GM19467 (cell line): ENCODE data around the gene MED13L.
"Not testable (repeated sequence)": the region's sequence is repeated elsewhere in the genome, so short reads cannot be mapped to it uniquely, and the experiment has no call there.

Source experiments
- ATAC-seq: cut with Tn5 transposase; IDR thresholded peaks from one replicate; pipeline ENCODE4 v1.9.1; 2021; ENCODE audit warnings: mild to moderate bottlenecking, moderate library complexity; ENCODE audit not compliant: unreplicated experiment

Gene MED13L

DNA sequence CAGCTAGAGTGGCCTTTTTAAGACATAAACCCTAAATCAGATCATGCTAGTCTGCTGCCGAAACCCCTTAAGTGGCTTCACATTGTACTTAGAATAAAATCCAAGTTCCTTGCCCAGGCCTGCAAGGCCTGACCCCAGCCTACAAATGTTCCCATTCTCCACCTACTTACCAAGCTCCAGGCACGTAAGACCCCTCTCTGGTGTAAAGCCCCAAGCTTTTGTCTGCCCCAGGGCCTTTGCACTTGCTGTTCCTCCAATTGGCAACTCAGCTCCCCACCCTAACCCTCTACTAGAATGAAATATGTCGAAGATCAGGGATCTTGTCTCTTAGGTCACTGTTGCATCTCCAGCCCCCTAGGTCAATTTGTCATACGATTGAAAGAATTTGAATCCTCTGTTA, 27.1 kb upstream of the MED13L start:
- no peak for ATAC-seq

DNA sequence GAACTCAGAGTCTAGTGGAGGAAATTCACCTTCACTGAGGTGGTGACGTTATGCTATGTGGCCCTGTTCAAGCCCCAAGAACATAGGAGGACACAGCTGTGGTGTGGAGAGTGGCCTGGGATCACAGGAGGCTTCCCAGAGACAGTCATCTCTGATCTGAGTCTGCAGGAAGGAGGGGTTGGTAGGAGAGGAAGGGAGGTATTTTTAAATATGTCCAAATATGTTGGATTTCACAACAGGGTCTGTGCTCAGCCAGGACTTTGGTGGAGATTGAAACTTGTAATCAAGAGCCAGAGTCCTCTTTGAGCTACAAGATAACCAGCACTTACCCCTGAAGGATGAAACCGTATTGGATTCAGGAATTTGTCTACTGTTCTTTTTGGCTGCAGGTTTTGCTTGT, 26.4 kb upstream of the MED13L start:
- ATAC-seq = no peak

DNA sequence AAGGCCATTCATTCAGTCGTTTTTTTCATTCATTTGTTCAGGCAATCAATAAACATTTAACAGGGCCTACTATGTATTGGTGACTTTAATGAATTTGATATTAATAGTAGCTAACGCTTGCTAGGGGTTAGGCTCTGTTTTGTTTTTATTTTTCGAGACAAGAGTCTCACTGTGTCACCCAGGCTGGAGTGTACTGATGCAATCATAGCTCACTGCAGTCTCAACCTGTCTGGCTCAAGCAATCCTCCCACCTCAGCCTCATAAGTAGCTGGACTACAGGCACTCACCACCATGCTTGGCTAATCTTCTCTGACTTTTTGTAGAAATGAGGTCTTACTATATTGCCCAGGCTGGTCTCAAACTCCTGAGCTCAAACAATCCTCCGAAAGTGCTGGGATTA, 25.6 kb upstream of the MED13L start:
- ATAC-seq = no peak

DNA sequence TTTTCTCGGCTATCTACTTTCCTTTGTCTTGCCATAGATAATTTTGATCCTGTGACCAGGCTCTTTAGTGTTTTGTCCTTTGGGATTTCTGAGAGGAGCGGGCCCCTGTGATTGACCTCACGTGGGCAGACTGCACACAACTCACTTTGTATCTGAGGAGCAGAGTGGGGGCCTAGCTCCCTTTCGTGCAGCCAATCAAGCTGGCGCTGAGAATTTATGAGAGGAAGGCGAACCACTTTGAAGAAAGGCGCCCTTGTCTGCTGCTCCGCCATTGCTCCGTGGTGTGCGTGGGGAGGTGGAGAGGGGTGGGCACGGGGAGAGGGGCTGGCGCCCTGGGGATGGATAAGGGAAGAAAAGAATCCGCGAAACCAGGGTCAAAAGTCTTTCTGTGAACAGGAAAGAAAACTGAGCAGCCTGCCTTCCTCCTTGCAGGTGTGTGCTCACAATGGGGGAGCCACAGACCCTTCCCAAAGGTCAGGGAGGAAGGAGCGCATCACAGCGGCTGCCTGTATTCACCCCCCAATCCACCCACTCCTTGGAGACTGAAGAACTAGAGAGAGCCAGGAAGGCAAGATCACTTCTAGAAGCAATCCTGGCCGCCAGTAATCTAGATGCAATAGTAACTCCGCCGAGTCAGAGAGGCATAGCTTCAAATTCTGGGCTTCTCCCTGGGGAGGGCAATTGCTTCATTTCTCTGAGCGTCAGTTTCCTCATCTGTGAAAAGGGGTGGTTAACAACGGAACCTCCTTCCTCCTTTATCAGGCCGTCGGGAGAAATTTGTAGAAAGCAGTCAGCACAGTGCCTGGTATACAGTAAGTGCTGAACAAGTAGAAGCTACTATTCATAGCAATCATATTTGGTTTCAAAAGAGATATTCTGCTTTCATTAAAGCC, 24.9 kb upstream of the MED13L start:
- ATAC-seq = no peak

DNA sequence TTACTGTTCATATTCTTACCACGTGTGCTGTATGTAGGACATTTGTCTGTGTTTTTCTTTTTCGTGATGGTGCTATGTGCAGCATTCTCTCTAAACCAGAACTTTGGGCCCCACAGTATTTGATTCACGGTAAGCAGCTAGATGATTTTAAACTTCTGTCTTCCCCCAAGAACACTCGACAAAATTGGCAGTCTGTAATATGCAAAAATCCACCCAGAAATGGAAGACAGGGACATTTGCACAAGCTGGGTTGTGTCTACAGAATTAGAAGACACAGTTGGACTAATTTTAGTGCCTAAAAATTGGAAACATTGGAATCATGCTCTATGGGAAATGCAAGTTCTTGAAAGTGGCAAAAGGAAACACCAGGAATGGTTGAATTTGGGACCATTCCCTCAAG, 24.1 kb upstream of the MED13L start:
- ATAC-seq = no peak

DNA sequence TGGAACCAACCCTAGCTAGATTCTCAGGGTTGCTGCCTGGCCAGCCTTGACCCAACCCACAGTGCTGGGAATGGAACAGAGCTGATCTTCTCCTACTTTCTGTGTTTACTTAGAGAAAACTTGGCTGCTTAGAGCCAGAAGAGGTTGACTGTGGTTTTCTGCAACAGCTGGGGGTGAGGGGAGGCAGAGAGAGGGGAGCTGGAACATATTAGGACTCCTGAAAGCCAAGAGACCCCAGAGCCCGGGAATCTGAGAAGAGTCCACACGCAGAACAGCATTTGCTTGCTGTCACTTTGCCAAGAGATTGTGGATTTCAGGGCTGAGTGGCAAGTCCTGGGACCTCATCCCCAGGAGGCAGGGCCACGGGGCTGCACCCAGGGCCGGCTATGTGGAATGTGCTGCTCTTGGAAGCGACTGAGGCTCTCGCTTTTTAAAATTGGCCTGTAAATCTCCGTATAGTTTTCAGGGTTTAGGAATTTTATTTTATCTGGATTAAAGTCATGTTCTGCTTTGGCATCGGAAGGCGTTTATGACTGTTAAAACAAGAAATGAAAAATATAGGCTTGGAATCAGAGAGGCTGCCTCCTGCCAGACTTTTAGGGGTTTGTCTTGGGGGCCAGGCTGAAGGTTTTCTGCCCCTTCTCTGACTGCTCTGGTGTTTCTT, 22.3 kb upstream of the MED13L start:
- no peak for ATAC-seq

DNA sequence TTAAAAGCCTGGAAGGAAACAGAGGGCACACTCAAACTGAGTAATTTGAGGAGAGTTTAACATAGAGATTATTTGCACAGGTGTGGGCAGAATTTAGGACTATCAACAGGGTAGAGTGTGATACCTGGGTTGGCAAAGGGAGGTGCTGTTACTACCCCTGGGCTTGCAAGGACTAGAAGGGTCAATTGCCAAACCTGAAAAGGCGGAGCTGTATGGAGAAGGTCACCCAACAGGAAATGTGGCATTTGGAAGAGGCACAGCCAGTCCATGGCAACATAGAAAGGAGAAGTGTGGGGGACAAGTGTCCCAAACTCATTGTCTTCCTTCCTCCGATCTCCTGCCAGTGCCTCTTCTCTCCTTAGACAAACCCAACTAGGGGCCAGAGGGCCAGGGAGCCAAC, 21.6 kb upstream of the MED13L start:
- ATAC-seq = no peak

DNA sequence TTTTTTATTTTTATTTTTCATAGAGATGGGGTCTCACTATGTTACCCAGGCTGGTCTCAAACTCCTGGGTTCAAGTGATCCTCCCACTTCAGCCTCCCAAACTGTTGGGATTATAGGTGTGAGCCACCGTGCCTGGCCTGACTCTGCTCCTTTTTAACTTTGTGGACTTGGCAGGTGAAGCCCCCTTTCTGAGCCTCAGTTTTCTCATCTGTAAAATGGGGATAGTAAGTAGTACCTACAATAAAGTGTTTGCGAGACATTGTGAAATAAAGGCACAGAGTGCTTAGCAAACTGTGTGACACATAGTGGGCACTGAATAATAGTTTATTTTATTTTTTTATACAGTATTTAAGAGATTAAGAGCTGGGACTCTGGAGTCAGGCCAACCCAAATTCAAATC, 21.1 kb upstream of the MED13L start:
- ATAC-seq = no peak

DNA sequence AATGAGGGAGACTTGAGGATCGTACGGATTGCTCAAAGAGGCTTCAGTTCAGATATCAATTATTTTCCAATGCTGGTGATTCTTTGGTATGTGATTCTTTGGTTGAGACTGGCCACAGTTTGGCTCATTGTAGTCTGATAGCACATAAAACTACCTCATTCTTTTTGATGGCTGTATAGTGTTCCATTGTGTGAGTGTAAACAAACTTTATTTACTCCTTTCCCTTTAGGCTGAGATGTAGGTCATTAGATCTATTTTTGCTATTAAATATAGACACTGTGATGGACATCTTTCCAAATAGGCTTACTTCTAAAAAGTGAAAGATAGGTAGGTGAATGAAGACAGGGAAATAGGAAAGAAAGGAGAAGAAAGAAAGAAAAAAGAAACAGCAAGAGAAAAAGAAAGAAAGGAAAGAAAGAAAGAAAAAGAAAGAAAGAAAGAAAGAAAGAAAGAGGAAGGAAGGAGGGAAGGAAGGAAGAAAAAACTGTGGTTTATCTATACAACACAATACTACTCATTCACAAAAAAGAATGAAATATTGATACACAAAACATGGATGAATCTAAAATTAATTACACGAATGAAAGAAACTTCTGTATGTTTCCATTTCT, 19.8 kb upstream of the MED13L start:
- ATAC-seq = no peak

DNA sequence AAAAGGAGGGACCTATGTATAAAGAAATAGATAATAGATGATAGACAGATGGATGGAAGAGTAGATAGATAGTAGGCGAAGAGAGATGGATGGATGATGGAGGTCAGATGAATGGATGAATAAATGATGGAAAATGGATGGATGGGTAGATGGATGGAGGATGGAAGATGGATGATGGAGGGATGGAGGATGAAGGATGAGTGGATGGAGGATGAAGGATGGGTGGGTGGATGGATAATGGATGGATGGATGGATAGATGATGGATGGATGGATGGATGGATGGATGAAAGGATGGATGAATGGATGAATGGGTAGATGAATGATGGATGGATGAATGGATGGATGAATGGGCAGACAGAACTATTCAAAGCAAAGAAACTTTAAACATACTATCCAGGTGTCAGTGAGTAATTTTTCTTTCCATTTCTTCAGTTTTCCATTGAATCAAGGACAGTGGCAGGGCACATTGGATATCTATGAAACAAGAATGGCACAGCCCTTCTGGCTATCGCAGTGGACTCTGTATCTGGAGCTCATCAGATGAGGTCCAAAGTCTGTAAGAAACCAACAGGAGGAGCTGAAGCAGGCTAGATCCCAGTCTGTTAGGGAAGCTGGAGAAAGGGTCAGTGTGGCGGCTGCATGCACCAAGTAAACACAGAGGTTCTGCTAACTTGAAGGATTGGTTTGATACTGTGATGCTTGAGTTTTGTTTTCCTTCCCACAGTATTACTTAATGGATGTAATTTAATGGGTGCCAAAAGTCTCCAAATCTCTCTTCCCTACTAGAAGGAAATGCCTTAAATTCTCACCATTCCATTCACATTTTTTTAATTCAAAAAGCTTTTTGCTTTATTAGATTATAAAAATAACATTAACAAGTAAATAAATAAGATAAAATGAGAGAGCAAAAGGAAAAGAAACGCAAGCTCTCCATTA, 18.1 kb upstream of the MED13L start:
- no peak for ATAC-seq

DNA sequence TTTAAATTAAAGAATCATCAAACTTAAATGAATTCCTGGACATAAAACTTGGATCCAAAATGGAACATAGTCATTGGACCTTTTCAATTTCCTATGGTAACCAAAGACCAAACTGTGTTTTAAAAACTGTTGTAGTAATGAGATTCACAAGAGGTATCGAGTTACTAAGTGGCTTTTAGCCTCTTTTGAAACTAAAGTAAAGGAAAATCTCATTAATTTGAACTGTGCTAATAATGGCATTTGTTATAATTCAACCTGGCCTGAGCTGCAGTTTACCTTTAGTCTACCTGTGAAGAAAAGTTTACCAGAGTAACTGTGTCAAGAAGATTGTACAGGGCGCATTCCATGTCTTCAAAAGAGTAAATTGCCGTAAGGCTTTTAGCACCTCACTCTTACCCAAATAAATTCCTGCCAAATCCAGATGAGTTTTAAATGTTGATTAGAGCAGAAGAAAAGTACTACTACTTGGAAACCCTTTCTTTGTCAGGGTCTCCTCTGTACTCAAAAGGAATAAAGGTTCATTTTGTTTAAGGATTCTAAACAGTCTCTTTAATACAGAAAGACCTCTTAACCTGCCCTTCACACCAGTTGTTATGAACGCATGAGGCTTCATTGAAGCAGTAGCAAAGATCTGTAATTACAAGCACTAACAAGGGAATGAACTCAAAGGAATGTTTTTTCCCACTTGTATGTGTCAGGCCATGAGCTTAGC, 17.1 kb upstream of the MED13L start:
- no peak for ATAC-seq

DNA sequence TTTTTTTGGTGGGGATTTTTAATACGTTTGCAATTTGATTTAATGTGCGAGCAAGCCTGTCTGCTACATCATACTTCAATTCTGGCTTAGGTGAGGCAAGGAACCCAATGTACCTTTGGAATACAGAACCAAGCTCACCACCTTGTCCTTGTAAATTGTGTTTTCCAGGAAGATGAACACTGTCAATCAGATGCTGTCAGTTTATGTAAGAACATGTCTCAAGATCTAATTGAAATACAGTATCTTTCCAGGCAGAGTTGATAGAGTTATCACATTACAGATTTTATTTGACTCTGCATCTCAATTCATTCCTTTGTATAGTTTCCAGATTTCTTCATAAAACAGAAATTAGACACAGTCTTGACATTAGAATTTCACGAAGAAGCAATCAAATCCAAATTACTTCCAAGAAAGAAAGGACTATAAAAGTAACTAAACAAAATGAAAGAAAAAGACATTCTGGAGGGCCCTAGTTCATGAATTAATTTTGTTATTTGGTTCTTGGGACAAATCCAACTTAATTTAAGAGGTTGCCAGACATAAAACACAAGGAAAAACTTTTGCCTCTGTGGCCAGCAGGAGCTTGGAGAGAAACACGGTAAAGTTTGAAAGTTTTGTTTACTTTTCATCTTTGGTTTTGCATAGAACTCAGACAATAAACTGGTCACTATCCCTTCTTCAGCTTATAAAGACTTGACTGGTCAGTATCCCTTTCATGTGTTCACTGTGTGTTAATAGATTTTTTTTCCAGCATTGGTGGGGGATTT, 16.4 kb upstream of the MED13L start:
- no peak for ATAC-seq

DNA sequence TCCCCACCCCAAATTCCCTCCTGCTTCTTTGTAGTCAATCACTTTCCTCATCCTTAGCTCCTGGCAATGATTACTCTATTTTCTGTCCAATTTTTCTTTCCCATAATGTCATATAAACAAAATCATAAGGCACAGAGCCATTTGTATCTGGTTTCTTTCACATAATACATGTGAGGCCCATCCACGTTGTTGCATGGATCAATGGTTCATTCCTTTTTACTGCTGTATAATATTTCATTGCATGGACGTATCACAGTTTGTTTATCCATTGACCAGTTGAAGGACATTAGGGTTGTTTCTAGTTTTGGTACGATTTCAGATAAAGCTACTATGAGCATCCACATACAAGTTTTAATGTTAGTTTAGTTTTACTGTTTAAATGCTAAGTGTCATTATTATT, 13.7 kb upstream of the MED13L start:
- ATAC-seq = no peak

DNA sequence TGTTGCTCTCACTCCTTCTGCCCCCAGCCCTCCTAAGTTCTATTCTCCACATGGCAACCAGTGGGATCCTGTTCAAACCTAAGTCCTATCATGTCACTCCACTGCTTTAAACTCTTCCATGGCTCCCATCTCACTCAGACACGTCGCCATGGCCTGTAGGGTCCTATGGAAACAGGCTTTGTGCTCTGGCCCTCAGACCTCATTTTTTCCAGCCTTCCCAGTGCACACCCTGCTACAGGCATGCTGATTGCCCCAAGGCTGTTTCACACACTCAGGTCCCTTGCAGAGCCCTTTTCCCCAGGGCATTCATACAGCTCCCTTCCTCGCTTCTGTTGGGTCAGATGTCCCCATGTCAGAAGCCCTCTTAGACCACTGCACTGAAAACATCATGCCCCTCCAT, 11.2 kb upstream of the MED13L start:
- no peak for ATAC-seq

DNA sequence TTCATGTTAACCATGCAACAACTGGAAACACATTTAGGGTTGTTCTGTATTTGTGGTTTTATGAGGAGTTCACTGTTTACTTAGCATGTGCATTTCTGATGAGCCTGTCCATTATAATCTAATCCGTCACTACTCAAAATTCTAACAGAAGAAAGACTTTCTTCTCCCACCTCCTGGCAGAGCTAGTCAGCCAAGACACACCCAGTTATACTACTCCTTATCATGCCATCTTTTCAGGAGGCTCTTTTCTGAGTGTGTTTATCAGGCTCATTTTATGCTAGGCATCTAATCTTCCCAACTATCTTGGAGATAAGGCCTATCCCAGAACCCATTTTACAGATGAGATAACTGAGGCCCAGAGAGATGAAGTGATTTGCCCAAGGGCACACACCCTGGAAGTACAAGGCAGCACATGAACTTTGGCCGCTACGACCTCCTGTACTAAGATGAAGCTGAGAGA, 10.4 kb upstream of the MED13L start:
- no peak for ATAC-seq

DNA sequence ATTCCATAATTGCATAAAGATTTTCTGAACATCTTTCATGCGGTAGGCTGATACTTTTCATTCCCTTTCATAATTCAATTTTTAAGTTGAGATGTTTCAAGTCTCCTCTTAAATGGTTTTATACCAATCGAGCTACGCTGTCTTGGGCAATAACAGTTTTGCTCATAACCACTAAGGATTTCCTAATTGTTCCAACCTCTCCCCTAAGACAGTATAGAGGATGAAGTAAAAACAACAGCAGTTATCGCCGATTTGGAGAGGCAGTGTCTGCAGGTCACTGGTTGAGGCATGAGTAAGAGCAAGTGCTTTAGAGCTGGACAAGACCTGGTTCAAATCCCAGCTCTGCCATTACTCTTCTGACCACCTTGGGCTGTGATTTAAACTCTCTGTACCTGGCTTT, 6.9 kb upstream of the MED13L start:
- no peak for ATAC-seq

DNA sequence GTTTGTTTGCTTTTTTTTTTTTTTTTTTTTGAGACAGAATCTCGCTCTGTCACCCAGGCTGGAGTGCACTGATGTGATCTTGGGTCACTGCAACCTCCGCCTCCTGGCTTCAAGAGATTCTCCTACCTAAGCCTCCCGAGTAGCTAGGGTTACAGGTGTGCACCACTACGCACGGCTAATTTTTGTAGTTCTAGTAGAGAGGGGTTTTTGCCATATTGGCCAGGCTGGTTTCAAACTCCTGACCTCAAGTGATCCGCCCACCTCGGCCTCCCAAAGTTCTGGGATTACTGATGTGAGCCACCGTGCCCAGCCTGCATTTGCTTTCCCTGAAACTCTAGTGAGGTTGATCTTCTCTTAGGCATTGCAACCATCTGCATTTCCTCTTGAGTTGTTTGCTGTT, 6.4 kb upstream of the MED13L start:
- not testable (repeated sequence) for ATAC-seq

DNA sequence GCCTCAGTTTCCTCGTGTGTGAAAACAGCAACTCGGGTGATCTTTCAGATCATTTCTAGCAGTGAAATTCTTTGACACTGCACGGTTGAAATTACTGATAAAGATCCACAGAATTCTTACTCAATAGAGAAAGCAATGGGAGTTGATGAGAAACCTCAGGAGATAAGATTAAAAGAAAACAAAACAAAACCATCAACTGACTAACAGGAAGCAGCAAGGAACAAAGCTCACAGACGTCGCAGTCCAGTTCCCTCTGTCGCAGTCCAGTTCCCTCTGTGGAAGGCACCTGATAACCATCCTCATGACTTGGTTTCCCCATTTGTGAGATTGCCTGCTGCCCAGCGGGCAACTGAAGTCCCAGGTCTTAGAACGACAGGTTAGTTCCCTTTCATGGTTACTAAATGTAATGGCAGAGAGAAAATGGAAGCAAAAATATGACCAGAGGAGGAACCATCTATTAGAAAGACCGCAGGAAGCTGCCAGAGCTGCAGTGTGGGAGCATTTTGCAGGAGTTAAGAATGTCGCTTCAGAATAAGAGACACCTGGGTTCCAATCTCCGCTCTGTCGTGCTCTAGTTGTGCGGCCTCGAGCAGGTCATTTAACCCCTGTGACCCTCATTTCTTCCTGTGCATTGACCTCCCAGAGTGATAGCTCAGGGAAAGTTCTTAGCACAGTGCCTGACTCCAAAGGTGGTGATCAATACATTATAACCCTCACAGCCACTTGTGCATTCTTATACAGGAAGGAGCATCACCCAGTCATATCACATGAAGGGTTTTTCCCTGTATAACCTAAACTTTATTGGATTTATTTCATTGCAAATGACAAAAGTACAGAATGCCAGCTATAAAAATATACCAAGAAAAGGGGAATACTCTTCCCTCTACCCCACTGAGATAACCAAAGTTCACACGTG, 5.1 kb upstream of the MED13L start:
- no peak for ATAC-seq
